K562 (cell line): ENCODE data around the gene MINPP1.

ENCODE experiments used
- ARID2 ChIP-seq: fragments of 450-650 bp; IDR thresholded peaks from 2 replicates; pipeline ENCODE4 v1.6.1; 2017; ENCODE audit warnings: antibody characterized with exemption, mild to moderate bottlenecking
- CTBP1 ChIP-seq: fragments of 450-650 bp; IDR thresholded peaks from 2 replicates; pipeline ENCODE4 v1.6.1; 2016; ENCODE audit warnings: borderline replicate concordance
- EZH2 ChIP-seq: IDR thresholded peaks from 2 replicates; pipeline ENCODE4 v1.6.1; 2012; ENCODE audit warnings: low read depth, mild to moderate bottlenecking, inconsistent platforms, low read length, borderline replicate concordance
- JUND ChIP-seq, 2 experiments: IDR thresholded peaks; 2 replicates in 1 of 2; 3 replicates in 1 of 2; pipeline ENCODE4 v1.6.1; 2011; ENCODE audit warnings: borderline replicate concordance in 2 of 2, low read depth in 2 of 2, low read length in 2 of 2, improper control_type of control experiment in 1 of 2, missing biosample characterization in 1 of 2, missing genetic modification characterization in 1 of 2, missing genetic modification reagents in 1 of 2
- POLR2A ChIP-seq: fragments of 450-650 bp; conservative IDR thresholded peaks from 2 replicates; pipeline ENCODE4 v1.6.1; 2016
- SIN3A ChIP-seq, 2 experiments: fragments of 150-350 bp in 1 of 2; IDR thresholded peaks; 2 replicates each; pipeline ENCODE4 v1.6.1; 2011 to 2016; ENCODE audit warnings: borderline replicate concordance in 2 of 2, low read depth in 2 of 2, low read length in 2 of 2, mild to moderate bottlenecking in 2 of 2, moderate library complexity in 2 of 2; ENCODE audit not compliant: control insufficient read depth in 1 of 2
- SPI1 ChIP-seq: IDR thresholded peaks from 2 replicates; pipeline ENCODE4 v1.6.1; 2011; ENCODE audit warnings: low read depth, low read length, control low read depth, borderline replicate concordance
- TEAD4 ChIP-seq, 2 experiments: sonication (generic) in 1 of 2; formaldehyde crosslinking in 1 of 2; IDR thresholded peaks; 2 replicates each; pipeline versions ENCODE4 v1.6.1 to v1.8.0; 2012 to 2022; ENCODE audit warnings: borderline replicate concordance in 1 of 2, inconsistent platforms in 1 of 2, low read length in 1 of 2, mild to moderate bottlenecking in 1 of 2, missing genetic modification reagents in 1 of 2
- ZBTB49 ChIP-seq: sonication (generic); formaldehyde crosslinking; IDR thresholded peaks from 2 replicates; pipeline ENCODE4 v1.8.0; 2022; ENCODE audit warnings: missing genetic modification reagents, mild to moderate bottlenecking, borderline replicate concordance
- ZNF668 ChIP-seq: fragments of 250-450 bp; sonication (Bioruptor Pico); IDR thresholded peaks from 2 replicates; pipeline ENCODE4 v1.8.0; 2022; ENCODE audit warnings: mild to moderate bottlenecking, inconsistent platforms
- ZNF766 ChIP-seq: fragments of 200-800 bp; sonication (Bioruptor generic); conservative IDR thresholded peaks from 2 replicates; pipeline ENCODE4 v1.6.1; 2016; ENCODE audit warnings: missing genetic modification characterization, missing compliant biosample characterization
- TF ChIP-seq, protein P1 (sequence below): sonication (generic); formaldehyde crosslinking; IDR thresholded peaks from 2 replicates; pipeline ENCODE4 v1.8.1; 2022; ENCODE audit warnings: missing genetic modification reagents
- TF ChIP-seq, protein P2 (sequence below), 3 experiments: IDR thresholded peaks in 2 of 3; conservative IDR thresholded peaks in 1 of 3; 2 replicates each; pipeline ENCODE4 v1.5.1; 2011 to 2012; ENCODE audit warnings: low read length in 3 of 3, mild to moderate bottlenecking in 3 of 3, control low read depth in 2 of 3, improper control_type of control experiment in 1 of 3, inconsistent platforms in 1 of 3, low read depth in 1 of 3, mixed read lengths in 1 of 3, moderate library complexity in 1 of 3; ENCODE audit not compliant: insufficient read depth in 2 of 3
- TF ChIP-seq, protein P3 (sequence below): fragments of 250-450 bp; sonication (Bioruptor Pico); IDR thresholded peaks from 2 replicates; pipeline ENCODE4 v1.4.0; 2020; ENCODE audit warnings: mild to moderate bottlenecking

DNA sequence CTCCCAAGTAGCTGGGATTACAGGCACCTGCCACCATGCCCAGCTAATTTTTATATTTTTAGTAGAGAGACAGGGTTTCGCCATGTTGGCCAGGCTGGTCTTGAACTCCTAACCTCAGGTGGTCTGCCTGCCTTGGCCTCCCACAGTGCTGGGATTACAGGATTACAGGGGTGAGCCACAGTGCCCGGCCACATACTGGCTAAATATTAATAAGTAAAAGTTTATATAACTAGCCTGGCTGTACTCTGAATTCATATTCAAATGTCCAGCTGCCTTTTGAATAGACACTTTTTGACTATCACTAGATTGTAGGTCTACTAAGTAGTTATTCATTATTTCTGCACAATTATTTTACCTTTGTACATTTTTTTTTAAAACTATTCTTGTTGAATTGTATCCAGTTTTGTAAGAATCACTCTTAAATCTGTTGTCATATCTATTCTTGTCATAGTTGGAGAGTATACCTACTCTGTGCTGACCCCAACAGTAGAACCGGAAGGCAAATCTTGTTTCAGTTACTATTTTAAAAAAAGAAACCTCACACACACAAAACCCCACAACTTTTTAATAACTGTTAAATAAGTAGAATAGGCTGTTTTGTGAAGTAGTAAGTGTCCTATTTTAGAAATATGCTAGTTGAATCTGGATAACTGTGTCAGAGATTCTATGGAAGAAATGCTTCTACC is 29.6 kb downstream of the MINPP1 start:
- TF ChIP-seq CTBP1 (no peak), EZH2 (no peak), JUND (IDR thresholded peaks at IDR 0.05; ENCODE audit: borderline replicate concordance, low read depth, low read length) (no peak), JUND (tag; IDR thresholded peaks at IDR 0.05; ENCODE audit: borderline replicate concordance, low read depth, low read length) (no peak), POLR2A (no peak), TEAD4 (IDR thresholded peaks at IDR 0.05; ENCODE audit: low read length) (no peak), TEAD4 (CRISPR knock-in tag; IDR thresholded peaks at IDR 0.05; ENCODE audit: borderline replicate concordance) (no peak), SPI1 (no peak), ZNF766 (CRISPR knock-in tag) (no peak), ARID2 (no peak), ZBTB49 (CRISPR knock-in tag) (no peak), SIN3A (IDR thresholded peaks at IDR 0.05; ENCODE audit: borderline replicate concordance in 2 of 2, control insufficient read depth in 1 of 2, low read depth in 2 of 2, low read length in 2 of 2) (no peak), ZNF668 (no peak)
- TF ChIP-seq, protein P1, sequence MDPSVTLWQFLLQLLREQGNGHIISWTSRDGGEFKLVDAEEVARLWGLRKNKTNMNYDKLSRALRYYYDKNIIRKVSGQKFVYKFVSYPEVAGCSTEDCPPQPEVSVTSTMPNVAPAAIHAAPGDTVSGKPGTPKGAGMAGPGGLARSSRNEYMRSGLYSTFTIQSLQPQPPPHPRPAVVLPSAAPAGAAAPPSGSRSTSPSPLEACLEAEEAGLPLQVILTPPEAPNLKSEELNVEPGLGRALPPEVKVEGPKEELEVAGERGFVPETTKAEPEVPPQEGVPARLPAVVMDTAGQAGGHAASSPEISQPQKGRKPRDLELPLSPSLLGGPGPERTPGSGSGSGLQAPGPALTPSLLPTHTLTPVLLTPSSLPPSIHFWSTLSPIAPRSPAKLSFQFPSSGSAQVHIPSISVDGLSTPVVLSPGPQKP = no peak
- TF ChIP-seq, protein P2, sequence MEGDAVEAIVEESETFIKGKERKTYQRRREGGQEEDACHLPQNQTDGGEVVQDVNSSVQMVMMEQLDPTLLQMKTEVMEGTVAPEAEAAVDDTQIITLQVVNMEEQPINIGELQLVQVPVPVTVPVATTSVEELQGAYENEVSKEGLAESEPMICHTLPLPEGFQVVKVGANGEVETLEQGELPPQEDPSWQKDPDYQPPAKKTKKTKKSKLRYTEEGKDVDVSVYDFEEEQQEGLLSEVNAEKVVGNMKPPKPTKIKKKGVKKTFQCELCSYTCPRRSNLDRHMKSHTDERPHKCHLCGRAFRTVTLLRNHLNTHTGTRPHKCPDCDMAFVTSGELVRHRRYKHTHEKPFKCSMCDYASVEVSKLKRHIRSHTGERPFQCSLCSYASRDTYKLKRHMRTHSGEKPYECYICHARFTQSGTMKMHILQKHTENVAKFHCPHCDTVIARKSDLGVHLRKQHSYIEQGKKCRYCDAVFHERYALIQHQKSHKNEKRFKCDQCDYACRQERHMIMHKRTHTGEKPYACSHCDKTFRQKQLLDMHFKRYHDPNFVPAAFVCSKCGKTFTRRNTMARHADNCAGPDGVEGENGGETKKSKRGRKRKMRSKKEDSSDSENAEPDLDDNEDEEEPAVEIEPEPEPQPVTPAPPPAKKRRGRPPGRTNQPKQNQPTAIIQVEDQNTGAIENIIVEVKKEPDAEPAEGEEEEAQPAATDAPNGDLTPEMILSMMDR (IDR thresholded peaks at IDR 0.05 in 2 of 3, conservative IDR thresholded peaks at IDR 0.05 in 1 of 3; ENCODE audit: insufficient read depth in 2 of 3, low read depth in 1 of 3, low read length in 3 of 3) = no peak
- TF ChIP-seq, protein P3, sequence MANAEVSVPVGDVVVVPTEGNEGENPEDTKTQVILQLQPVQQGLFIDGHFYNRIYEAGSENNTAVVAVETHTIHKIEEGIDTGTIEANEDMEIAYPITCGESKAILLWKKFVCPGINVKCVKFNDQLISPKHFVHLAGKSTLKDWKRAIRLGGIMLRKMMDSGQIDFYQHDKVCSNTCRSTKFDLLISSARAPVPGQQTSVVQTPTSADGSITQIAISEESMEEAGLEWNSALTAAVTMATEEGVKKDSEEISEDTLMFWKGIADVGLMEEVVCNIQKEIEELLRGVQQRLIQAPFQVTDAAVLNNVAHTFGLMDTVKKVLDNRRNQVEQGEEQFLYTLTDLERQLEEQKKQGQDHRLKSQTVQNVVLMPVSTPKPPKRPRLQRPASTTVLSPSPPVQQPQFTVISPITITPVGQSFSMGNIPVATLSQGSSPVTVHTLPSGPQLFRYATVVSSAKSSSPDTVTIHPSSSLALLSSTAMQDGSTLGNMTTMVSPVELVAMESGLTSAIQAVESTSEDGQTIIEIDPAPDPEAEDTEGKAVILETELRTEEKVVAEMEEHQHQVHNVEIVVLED (CRISPR knock-in tag) = no peak
